Peyer's patch (tissue), 4 donors: ENCODE measurements around the gene SLC51B. TPM values are rescaled to one million over a fixed set of nuclear protein-coding genes. Genes with fewer than 3 reads are reported as not detected.
"Not testable (repeated sequence)": the region's sequence is repeated elsewhere in the genome, so short reads cannot be mapped to it uniquely, and the experiment has no call there.

Source experiments
- DNase-seq, 3 donors: peaks; one replicate each; pipeline ENCODE4 v3.0.0-alpha.2; 2017 to 2019
- H3K27ac ChIP-seq, 4 donors: fragments of 200-600 bp; sonication (generic); one replicate each; pipeline ENCODE4 v1.5.1; 2016 to 2019
- H3K27me3 ChIP-seq, 2 donors: fragments of 200-600 bp; sonication (generic); one replicate each; pipeline ENCODE4 v1.5.1; 2019
- H3K36me3 ChIP-seq, 3 donors: fragments of 200-600 bp; sonication (generic); one replicate each; pipeline ENCODE4 v1.5.1; 2016 to 2019
- H3K4me1 ChIP-seq, 4 donors: fragments of 200-600 bp; sonication (generic); one replicate each; pipeline ENCODE4 v1.5.1; 2016 to 2019
- H3K4me3 ChIP-seq, 4 donors: fragments of 200-600 bp; sonication (generic); 1 replicate in 3 of 4; 2 replicates in 1 of 4; pipeline ENCODE4 v1.5.1; 2016 to 2019; ENCODE audit warnings: mild to moderate bottlenecking in 1 of 4
- H3K9me3 ChIP-seq, 4 donors: fragments of 200-600 bp; sonication (generic); one replicate each; pipeline ENCODE4 v1.5.1; 2016 to 2019; ENCODE audit warnings: mild to moderate bottlenecking in 1 of 4
- POLR2A ChIP-seq, 2 donors: fragments of 450-650 bp; IDR thresholded peaks; one replicate each; pipeline ENCODE4 v1.5.1; 2017; ENCODE audit warnings: antibody characterized with exemption in 2 of 2, mild to moderate bottlenecking in 2 of 2, moderate library complexity in 2 of 2
- total RNA-seq, 4 donors: library from RNA; depleted of rRNA; stranded (reverse); fragments of >200 nt; gene quantifications; one replicate each; pipeline ENCODE4 v1.1.0, GENCODE V29; 2016
- TF ChIP-seq, protein P1 (sequence below), 6 experiments: fragments of 450-650 bp in 4 of 6; fragments of 200-600 bp in 2 of 6; sonication (generic) in 1 of 6; IDR thresholded peaks; one replicate each; pipeline ENCODE4 v1.5.1; 2017 to 2019; ENCODE audit warnings: antibody characterized with exemption in 6 of 6, mild to moderate bottlenecking in 3 of 6, moderate library complexity in 1 of 6

SLC51B gene
- total RNA-seq, 4 donors from 2014 or later = 4.1 to 374 (median 196) TPM

DNA sequence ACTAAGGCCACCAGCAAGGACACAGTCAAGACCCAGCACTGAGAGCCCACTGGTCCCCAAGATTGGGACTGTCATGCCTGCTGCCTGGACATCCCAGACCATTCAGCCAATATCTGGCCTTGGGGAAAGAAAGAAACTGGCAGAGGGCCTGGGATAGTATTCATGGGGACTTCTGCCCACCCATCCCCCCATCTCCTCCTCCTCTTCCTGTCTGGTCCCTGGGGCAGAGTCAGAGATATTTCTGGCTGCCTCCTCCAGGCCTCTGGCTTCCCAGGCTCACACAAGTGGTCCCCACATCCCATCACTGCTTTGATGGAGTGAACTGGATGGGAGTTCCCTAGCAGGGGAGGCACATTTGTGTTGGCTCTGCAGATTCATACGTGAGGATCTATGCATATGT, 26.8 kb downstream of the SLC51B start:
- H3K27me3 ChIP-seq = peaks cover 0 to 9% of the 10 kb centered on the region in 2 donors
- H3K36me3 ChIP-seq = no peaks in the 10 kb centered on the region
- peaks cover 0 to 31% (median 0%) of the 10 kb centered on the region in 4 donors for H3K4me1 ChIP-seq
- H3K9me3 ChIP-seq = no peaks in the 10 kb centered on the region
- H3K4me3 ChIP-seq = no peak overlapping the region
- peak overlapping the region in 3 of 4 donors; percentile 46 to 59 (median 59) for H3K27ac ChIP-seq
- TF ChIP-seq, protein P1, sequence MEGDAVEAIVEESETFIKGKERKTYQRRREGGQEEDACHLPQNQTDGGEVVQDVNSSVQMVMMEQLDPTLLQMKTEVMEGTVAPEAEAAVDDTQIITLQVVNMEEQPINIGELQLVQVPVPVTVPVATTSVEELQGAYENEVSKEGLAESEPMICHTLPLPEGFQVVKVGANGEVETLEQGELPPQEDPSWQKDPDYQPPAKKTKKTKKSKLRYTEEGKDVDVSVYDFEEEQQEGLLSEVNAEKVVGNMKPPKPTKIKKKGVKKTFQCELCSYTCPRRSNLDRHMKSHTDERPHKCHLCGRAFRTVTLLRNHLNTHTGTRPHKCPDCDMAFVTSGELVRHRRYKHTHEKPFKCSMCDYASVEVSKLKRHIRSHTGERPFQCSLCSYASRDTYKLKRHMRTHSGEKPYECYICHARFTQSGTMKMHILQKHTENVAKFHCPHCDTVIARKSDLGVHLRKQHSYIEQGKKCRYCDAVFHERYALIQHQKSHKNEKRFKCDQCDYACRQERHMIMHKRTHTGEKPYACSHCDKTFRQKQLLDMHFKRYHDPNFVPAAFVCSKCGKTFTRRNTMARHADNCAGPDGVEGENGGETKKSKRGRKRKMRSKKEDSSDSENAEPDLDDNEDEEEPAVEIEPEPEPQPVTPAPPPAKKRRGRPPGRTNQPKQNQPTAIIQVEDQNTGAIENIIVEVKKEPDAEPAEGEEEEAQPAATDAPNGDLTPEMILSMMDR (IDR thresholded peaks at IDR 0.05) = no peak
- TF ChIP-seq POLR2A (IDR thresholded peaks at IDR 0.05) = no peak
- DNase-seq = no peak

DNA sequence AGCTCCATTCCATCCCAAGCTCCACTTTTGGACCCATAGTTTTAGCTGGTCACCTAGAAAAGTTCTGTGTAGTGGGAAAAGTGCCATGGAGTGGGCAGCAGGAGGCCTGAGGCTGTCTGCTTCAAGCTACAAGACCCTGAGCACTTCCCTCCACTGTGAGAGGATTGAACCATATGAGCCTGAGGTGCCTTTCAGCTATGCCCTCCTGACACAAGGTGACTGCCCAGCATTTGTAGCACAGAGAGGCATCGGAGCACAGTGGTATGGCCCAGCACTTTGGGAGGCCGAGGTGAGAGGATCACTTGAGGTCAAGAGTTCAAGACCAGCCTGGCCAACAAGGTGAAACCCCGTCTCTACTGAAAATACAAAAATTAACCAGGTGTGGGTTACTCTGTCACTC, 27.4 kb downstream of the SLC51B start:
- H3K4me1 ChIP-seq = peaks cover 0 to 29% (median under 1%) of the 10 kb centered on the region in 4 donors
- peaks cover 0 to 4% of the 10 kb centered on the region in 2 donors for H3K27me3 ChIP-seq
- no peaks in the 10 kb centered on the region for H3K9me3 ChIP-seq
- H3K4me3 ChIP-seq = no peak overlapping the region
- TF ChIP-seq, protein P1 (IDR thresholded peaks at IDR 0.05) = no peak
- TF ChIP-seq POLR2A (IDR thresholded peaks at IDR 0.05) = no peak
- no peaks in the 10 kb centered on the region for H3K36me3 ChIP-seq
- peak overlapping the region in 1 of 4 donors; percentile 59 for H3K27ac ChIP-seq
- DNase-seq = no peak

DNA sequence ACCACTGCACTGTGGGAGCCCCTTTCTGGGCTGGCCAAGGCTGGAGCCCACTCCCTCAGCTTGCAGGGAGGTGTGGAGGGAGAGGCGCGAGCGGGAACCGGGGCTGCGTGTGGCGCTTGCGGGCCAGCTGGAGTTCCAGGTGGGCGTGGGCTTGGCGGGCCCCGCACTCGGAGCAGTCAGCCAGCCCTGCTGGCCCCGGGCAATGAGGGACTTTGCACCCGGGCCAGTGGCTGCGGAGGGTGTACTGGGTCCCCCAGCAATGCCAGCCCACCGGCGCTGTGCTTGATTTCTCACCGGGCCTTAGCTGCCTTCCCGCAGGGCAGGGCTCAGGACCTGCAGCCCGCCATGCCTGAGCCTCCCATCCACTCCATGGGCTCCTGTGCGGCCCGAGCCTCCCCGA, 29.8 kb downstream of the SLC51B start:
- H3K36me3 ChIP-seq, H3K4me3 ChIP-seq, H3K27ac ChIP-seq, H3K9me3 ChIP-seq, DNase-seq, H3K27me3 ChIP-seq: not testable (repeated sequence)
- H3K4me1 ChIP-seq = peaks cover 0 to 24% (median 2%) of the 10 kb centered on the region in 4 donors

DNA sequence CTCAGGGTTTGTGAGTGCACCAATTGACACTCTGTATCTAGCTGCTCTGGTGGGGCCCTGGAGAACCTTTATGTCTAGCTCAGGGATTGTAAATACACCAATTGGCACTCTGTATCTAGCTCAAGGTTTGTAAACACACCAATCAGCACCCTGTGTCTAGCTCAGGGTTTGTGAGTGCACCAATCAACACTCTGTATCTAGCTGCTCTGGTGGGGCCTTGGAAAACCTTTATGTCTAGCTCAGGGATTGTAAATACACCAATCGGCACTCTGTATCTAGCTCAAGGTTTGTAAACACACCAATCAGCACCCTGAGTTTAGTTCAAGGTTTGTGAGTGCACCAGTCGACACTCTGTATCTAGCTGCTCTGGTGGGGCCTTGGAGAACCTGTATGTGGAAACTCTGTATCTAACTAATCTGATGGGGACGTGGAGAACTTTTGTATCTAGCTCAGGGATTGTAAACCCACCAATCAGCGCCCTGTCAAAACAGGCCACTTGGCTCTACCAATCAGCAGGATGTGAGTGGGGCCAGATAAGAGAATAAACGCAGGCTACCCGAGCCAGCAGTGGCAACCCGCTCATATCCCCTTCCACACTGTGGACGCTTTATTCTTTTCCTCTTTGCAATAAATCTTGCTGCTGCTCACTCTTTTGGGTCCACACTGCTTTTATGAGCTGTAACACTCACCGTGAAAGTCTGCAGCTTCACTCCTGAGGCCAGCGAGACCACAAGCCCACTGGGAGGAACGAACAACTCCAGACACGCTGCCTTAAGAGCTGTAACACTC, 30.6 kb downstream of the SLC51B start:
- H3K4me1 ChIP-seq = peaks cover 0 to 24% (median 2%) of the 10 kb centered on the region in 4 donors
- not testable (repeated sequence) for H3K27ac ChIP-seq, H3K27me3 ChIP-seq, H3K36me3 ChIP-seq, H3K4me3 ChIP-seq, DNase-seq, H3K9me3 ChIP-seq

DNA sequence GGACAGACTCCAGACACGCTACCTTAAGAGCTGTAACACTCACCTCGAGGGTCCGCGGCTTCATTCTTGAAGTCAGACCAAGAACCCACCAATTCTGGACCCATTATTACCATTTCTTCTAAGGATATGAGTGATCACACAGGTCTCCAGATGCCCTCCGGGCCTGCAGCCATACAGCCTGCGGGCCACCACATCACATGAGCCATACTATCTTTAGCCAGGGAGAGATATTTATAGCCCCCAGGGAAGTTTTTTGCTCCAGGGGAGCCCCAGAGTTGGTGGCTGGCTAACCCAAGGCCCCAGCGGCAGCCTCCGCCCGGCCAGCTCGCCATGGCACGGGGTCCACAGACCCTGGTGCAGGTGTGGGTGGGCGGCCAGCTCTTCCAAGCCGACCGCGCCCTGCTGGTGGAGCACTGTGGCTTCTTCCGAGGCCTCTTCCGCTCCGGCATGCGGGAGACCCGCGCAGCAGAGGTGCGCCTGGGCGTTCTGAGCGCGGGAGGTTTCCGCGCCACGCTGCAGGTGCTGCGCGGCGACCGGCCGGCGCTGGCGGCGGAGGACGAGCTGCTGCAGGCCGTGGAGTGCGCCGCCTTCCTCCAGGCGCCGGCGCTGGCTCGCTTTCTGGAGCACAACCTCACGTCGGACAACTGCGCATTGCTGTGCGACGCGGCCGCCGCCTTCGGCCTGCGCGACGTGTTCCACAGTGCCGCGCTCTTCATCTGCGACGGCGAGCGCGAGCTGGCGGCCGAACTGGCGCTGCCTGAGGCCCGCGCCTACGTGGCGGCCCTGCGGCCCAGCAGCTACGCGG, 31.5 kb downstream of the SLC51B start, which contains the start of gene KBTBD13:
KBTBD13 (plus strand) TSS at position 261 of the 805 bp plus-strand sequence; CDS start at position 331, 70 bp downstream.
- peaks cover 0 to 20% (median 2%) of the 10 kb centered on the region in 4 donors for H3K4me1 ChIP-seq
- H3K27me3 ChIP-seq = no peaks in the 10 kb centered on the region
- no peak for TF ChIP-seq POLR2A (IDR thresholded peaks at IDR 0.05)
- DNase-seq = no peak
- no peaks in the 10 kb centered on the region for H3K9me3 ChIP-seq
- peak within 1 kb of the TSS in 1 of 4 donors; percentile 72 for H3K27ac ChIP-seq
- peak within 1 kb of the TSS in 2 of 4 donors; percentile 6 to 11 for H3K4me3 ChIP-seq
- H3K36me3 ChIP-seq = no peaks in the 10 kb centered on the region

DNA sequence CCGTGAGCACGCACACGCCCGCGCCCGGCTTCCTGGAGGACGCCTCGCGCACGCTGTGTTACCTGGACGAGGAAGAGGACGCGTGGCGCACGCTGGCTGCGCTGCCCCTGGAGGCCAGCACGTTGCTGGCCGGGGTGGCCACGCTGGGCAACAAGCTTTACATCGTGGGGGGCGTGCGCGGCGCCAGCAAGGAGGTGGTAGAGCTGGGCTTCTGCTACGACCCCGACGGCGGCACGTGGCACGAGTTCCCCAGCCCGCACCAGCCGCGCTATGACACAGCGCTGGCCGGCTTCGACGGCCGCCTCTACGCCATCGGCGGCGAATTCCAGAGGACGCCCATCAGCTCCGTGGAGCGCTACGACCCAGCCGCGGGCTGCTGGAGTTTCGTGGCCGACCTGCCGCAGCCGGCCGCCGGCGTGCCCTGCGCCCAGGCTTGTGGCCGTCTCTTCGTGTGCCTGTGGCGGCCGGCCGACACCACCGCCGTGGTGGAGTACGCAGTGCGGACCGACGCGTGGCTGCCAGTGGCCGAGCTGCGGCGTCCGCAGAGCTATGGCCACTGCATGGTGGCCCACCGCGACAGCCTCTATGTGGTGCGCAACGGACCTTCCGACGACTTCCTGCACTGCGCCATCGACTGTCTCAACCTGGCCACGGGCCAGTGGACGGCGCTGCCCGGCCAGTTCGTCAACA, 32.2 kb downstream of the SLC51B start:
- DNase-seq = no peak
- Histone ChIP-seq H3K9me3 (no peaks in the 10 kb centered on the region), H3K4me3 (peak overlapping the region in 2 of 4 donors; percentile 6 to 11), H3K4me1 (peaks cover 0 to 21% (median 4%) of the 10 kb centered on the region in 4 donors), H3K27me3 (no peaks in the 10 kb centered on the region), H3K36me3 (no peaks in the 10 kb centered on the region), H3K27ac (peak overlapping the region in 1 of 4 donors; percentile 72)
- no peak for TF ChIP-seq POLR2A (IDR thresholded peaks at IDR 0.05)
- TF ChIP-seq, protein P1 (IDR thresholded peaks at IDR 0.05) = no peak
